Measurements from ENCODE around the gene TOP2A.

Gene TOP2A

GRCh38 chr17:40352779-40353394, 64.8 kb downstream of the TOP2A start:
- Histone ChIP-seq H3K9ac (ENCODE audit: insufficient read length, low read depth) (no peak overlapping the region), H3K36me3 (ENCODE audit: insufficient read depth, insufficient read length, low read length) (peaks cover 83% of the 10 kb centered on the region), H3K9me3 (ENCODE audit: insufficient read depth, low read length) (no peaks in the 10 kb centered on the region), H3K4me3 (ENCODE audit: insufficient read length, low read depth) (no peak overlapping the region), H3K4me1 (ENCODE audit: insufficient read depth, insufficient read length) (peaks cover 33% of the 10 kb centered on the region), H3K27me3 (ENCODE audit: insufficient read depth, insufficient read length) (peaks cover 16% of the 10 kb centered on the region)
- no peak for TF ChIP-seq ZNF274 (IDR thresholded peaks at IDR 0.05; ENCODE audit: low read depth, low read length)
- no peak for TF ChIP-seq YY1 (IDR thresholded peaks at IDR 0.05; ENCODE audit: insufficient read depth, insufficient read length)
- TF ChIP-seq SUZ12 (IDR thresholded peaks at IDR 0.05; ENCODE audit: extremely low read depth, insufficient read depth, insufficient read length), result no peak
- DNase-seq (ENCODE audit: low read depth, low spot score), result no peak

GRCh38 chr17:40352237-40352778, 65.4 kb downstream of the TOP2A start:
- Histone ChIP-seq H3K4me3 (ENCODE audit: insufficient read length, low read depth) (no peak overlapping the region), H3K9ac (ENCODE audit: insufficient read length, low read depth) (no peak overlapping the region), H3K36me3 (ENCODE audit: insufficient read depth, insufficient read length, low read length) (peaks cover 84% of the 10 kb centered on the region), H3K27me3 (ENCODE audit: insufficient read depth, insufficient read length) (peaks cover 16% of the 10 kb centered on the region), H3K9me3 (ENCODE audit: insufficient read depth, low read length) (no peaks in the 10 kb centered on the region), H3K4me1 (ENCODE audit: insufficient read depth, insufficient read length) (peaks cover 33% of the 10 kb centered on the region)
- TF ChIP-seq YY1 (IDR thresholded peaks at IDR 0.05; ENCODE audit: insufficient read depth, insufficient read length) (no peak), SUZ12 (IDR thresholded peaks at IDR 0.05; ENCODE audit: extremely low read depth, insufficient read depth, insufficient read length) (no peak), ZNF274 (IDR thresholded peaks at IDR 0.05; ENCODE audit: low read depth, low read length) (no peak)
- DNase-seq (ENCODE audit: low read depth, low spot score), result no peak

- no peak for DNase-seq (ENCODE audit: low read depth, low spot score)
- Histone ChIP-seq H3K4me1 (ENCODE audit: insufficient read depth, insufficient read length) (peaks cover 40% of the 10 kb centered on the region), H3K9ac (ENCODE audit: insufficient read length, low read depth) (peak overlapping the region; percentile 57), H3K27me3 (ENCODE audit: insufficient read depth, insufficient read length) (peaks cover 16% of the 10 kb centered on the region), H3K4me3 (ENCODE audit: insufficient read length, low read depth) (no peak overlapping the region), H3K36me3 (ENCODE audit: insufficient read depth, insufficient read length, low read length) (peaks cover 82% of the 10 kb centered on the region), H3K9me3 (ENCODE audit: insufficient read depth, low read length) (no peaks in the 10 kb centered on the region)
- TF ChIP-seq YY1 (IDR thresholded peaks at IDR 0.05; ENCODE audit: insufficient read depth, insufficient read length) (no peak), SUZ12 (IDR thresholded peaks at IDR 0.05; ENCODE audit: extremely low read depth, insufficient read depth, insufficient read length) (no peak), ZNF274 (IDR thresholded peaks at IDR 0.05; ENCODE audit: low read depth, low read length) (no peak)
These were observed 66.1 kb downstream of the TOP2A start for GRCh38 chr17:40351359-40352236.

GRCh38 chr17:40350689-40351358, 66.9 kb downstream of the TOP2A start:
- TF ChIP-seq SUZ12 (IDR thresholded peaks at IDR 0.05; ENCODE audit: extremely low read depth, insufficient read depth, insufficient read length), result no peak
- no peak for TF ChIP-seq ZNF274 (IDR thresholded peaks at IDR 0.05; ENCODE audit: low read depth, low read length)
- TF ChIP-seq YY1 (IDR thresholded peaks at IDR 0.05; ENCODE audit: insufficient read depth, insufficient read length), result no peak
- Histone ChIP-seq H3K4me3 (ENCODE audit: insufficient read length, low read depth) (no peak overlapping the region), H3K36me3 (ENCODE audit: insufficient read depth, insufficient read length, low read length) (peaks cover 76% of the 10 kb centered on the region), H3K27me3 (ENCODE audit: insufficient read depth, insufficient read length) (peaks cover 17% of the 10 kb centered on the region), H3K9ac (ENCODE audit: insufficient read length, low read depth) (peak overlapping the region; percentile 57), H3K9me3 (ENCODE audit: insufficient read depth, low read length) (no peaks in the 10 kb centered on the region), H3K4me1 (ENCODE audit: insufficient read depth, insufficient read length) (peaks cover 45% of the 10 kb centered on the region)
- DNase-seq (ENCODE audit: low read depth, low spot score), result no peak

GRCh38 chr17:40349895-40350688, 67.6 kb downstream of the TOP2A start:
- H3K9ac ChIP-seq (ENCODE audit: insufficient read length, low read depth), result no peak overlapping the region
- H3K4me3 ChIP-seq (ENCODE audit: insufficient read length, low read depth), result no peak overlapping the region
- peaks cover 68% of the 10 kb centered on the region for H3K36me3 ChIP-seq (ENCODE audit: insufficient read depth, insufficient read length, low read length)
- peaks cover 42% of the 10 kb centered on the region for H3K4me1 ChIP-seq (ENCODE audit: insufficient read depth, insufficient read length)
- TF ChIP-seq YY1 (IDR thresholded peaks at IDR 0.05; ENCODE audit: insufficient read depth, insufficient read length) (no peak), ZNF274 (IDR thresholded peaks at IDR 0.05; ENCODE audit: low read depth, low read length) (no peak), SUZ12 (IDR thresholded peaks at IDR 0.05; ENCODE audit: extremely low read depth, insufficient read depth, insufficient read length) (no peak)
- DNase-seq (ENCODE audit: low read depth, low spot score), result no peak
- H3K27me3 ChIP-seq (ENCODE audit: insufficient read depth, insufficient read length), result peaks cover 24% of the 10 kb centered on the region
- no peaks in the 10 kb centered on the region for H3K9me3 ChIP-seq (ENCODE audit: insufficient read depth, low read length)

GRCh38 chr17:40349477-40349894, 68.2 kb downstream of the TOP2A start:
- Histone ChIP-seq H3K4me3 (ENCODE audit: insufficient read length, low read depth) (no peak overlapping the region), H3K36me3 (ENCODE audit: insufficient read depth, insufficient read length, low read length) (peaks cover 62% of the 10 kb centered on the region), H3K9me3 (ENCODE audit: insufficient read depth, low read length) (no peaks in the 10 kb centered on the region), H3K27me3 (ENCODE audit: insufficient read depth, insufficient read length) (peaks cover 30% of the 10 kb centered on the region), H3K9ac (ENCODE audit: insufficient read length, low read depth) (no peak overlapping the region), H3K4me1 (ENCODE audit: insufficient read depth, insufficient read length) (peaks cover 48% of the 10 kb centered on the region)
- no peak for DNase-seq (ENCODE audit: low read depth, low spot score)
- TF ChIP-seq YY1 (IDR thresholded peaks at IDR 0.05; ENCODE audit: insufficient read depth, insufficient read length) (no peak), SUZ12 (IDR thresholded peaks at IDR 0.05; ENCODE audit: extremely low read depth, insufficient read depth, insufficient read length) (no peak), ZNF274 (IDR thresholded peaks at IDR 0.05; ENCODE audit: low read depth, low read length) (no peak)

All from NT2/D1 (cell line).